Loucy (cell line): Measurements from ENCODE around the gene MYRIP.

ENCODE experiments used
- EZH2phosphoT487 ChIP-seq: fragments of 200-600 bp; IDR thresholded peaks from 2 replicates; pipeline ENCODE4 v1.6.1; 2018; ENCODE audit warnings: antibody characterized with exemption, mild to moderate bottlenecking, moderate library complexity, borderline replicate concordance
- TF ChIP-seq, protein P1 (sequence below): fragments of 200-600 bp; sonication (generic); conservative IDR thresholded peaks from 2 replicates; pipeline ENCODE4 v1.5.1; 2014; ENCODE audit warnings: mild to moderate bottlenecking, antibody characterized with exemption, low read length

DNA sequence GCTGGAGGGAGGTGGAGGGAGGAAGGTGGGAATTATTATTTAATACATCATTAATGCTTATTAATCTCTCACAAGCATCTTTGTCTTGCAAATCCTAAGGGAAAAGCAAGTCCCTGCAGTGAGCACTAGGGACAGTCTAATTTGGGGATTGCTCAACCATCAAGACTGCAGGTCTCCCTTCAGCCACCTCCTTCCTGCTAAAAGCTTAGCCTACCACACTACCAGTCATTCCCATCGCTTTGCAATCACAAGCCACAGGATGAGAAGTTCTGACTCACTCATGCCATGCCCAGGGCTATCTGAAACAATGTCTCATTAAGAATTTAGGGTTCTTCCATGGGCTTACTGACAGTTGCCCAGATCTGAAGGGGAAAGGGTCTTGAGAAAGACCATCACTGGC lies 449.1 kb downstream of the MYRIP start:
- TF ChIP-seq, protein P1, sequence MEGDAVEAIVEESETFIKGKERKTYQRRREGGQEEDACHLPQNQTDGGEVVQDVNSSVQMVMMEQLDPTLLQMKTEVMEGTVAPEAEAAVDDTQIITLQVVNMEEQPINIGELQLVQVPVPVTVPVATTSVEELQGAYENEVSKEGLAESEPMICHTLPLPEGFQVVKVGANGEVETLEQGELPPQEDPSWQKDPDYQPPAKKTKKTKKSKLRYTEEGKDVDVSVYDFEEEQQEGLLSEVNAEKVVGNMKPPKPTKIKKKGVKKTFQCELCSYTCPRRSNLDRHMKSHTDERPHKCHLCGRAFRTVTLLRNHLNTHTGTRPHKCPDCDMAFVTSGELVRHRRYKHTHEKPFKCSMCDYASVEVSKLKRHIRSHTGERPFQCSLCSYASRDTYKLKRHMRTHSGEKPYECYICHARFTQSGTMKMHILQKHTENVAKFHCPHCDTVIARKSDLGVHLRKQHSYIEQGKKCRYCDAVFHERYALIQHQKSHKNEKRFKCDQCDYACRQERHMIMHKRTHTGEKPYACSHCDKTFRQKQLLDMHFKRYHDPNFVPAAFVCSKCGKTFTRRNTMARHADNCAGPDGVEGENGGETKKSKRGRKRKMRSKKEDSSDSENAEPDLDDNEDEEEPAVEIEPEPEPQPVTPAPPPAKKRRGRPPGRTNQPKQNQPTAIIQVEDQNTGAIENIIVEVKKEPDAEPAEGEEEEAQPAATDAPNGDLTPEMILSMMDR = no peak
- no peak for TF ChIP-seq EZH2phosphoT487
